ENCODE measurements around the gene PCDH8. TPM values are rescaled to one million over a fixed set of nuclear protein-coding genes. Genes with fewer than 3 reads are reported as not detected.
A peak's percentile ranks its signal among the peaks of the same experiment; 100 is the strongest.

Gene PCDH8
- total and polyA plus RNA-seq, 10 of the 15 experiments (the other 5 are each of a cell fraction or from before 2014, with no cell fraction given) = 0.03 to 0.86 (median 0.45) TPM; not detected in 1

- H3K9me3 ChIP-seq (replicated peaks; ENCODE audit: control insufficient read depth, insufficient read depth, low read length) = peaks cover 23% of the 10 kb centered on the region; the same call in 2 of the 3 replicates
- in situ Hi-C loops (cut with MboI) (no loop called here), intact Hi-C loops (cut with micrococcal nuclease; ENCODE audit: unreplicated experiment) (loop anchor here (10.0 kb wide), 1 partner anchor 304 kb away; no protein-coding TSS in a partner anchor)
- ATAC-seq (peak; percentile 89), DNase-seq (ENCODE audit: low read depth, low spot score) (no peak), FAIRE-seq (peak; percentile 41)
- 6% methylated on average over 46 of the region's 47 CpGs for WGBS (ENCODE audit: insufficient coverage, insufficient replicate concordance, low lambda C conversion rate, missing lambda C conversion rate)
- POLR2A ChIA-PET = no interaction called here
- H4K20me1 ChIP-seq (ENCODE audit: control insufficient read depth, insufficient read depth) = no peaks in the 10 kb centered on the region
- peaks cover 25% of the 10 kb centered on the region for H3K4me1 ChIP-seq (ENCODE audit: control insufficient read depth, insufficient read depth, low read length)
- CTCF ChIA-PET = interaction anchor here (1.4 to 2.1 kb wide), 2 partner anchors 10 to 118 kb away, joined by 4 to 6 read pairs; no protein-coding TSS in a partner anchor
- H3K4me3 ChIP-seq = peak overlapping the region; percentile 58
- peak overlapping the region; percentile 71 for H3K9ac ChIP-seq (ENCODE audit: control insufficient read depth, insufficient read depth, low read length)
- peak overlapping the region; percentile 96 for H3K4me2 ChIP-seq (ENCODE audit: control insufficient read depth, insufficient read depth)
- no peaks in the 10 kb centered on the region for H3K79me2 ChIP-seq (ENCODE audit: control insufficient read depth, insufficient read depth, low read length)
- no TSS peak for BruUV-seq (replicated peaks)
- peak overlapping the region; percentile 92 for H3K27ac ChIP-seq (ENCODE audit: control insufficient read depth, insufficient read depth)
- H3K27me3 ChIP-seq (replicated peaks in 1 of 2; ENCODE audit: control insufficient read depth in 2 of 2, insufficient read depth in 2 of 2, low read length in 1 of 2) = no peaks in the 10 kb centered on the region; a peak in 3 of 4 replicates
- SMC1A ChIA-PET (ENCODE audit: uncharacterized antibody, unreplicated experiment) = interaction anchor here (1.0 kb wide), 1 partner anchor 41 kb away, joined by 3 read pairs; no protein-coding TSS in a partner anchor
- H2AFZ ChIP-seq (ENCODE audit: control insufficient read depth, low read depth, low read length) = peak overlapping the region; percentile 73
- RAD21 ChIA-PET (ENCODE audit: unreplicated experiment) = interaction anchor here (1.2 kb wide), 1 partner anchor 186 kb away, joined by 3 read pairs; no protein-coding TSS in a partner anchor
- H3K36me3 ChIP-seq (ENCODE audit: control insufficient read depth in 2 of 2, insufficient read depth in 2 of 2, low read length in 1 of 2) = no peaks in the 10 kb centered on the region; a peak in 1 of 4 replicates
- TF ChIP-seq IKZF1 (conservative IDR thresholded peaks at IDR 0.05) (peak; percentile 21; the same call in 1 of the 2 replicates), CHD1 (IDR thresholded peaks at IDR 0.05; ENCODE audit: low read depth, low read length) (no peak), SIN3A (IDR thresholded peaks at IDR 0.05; ENCODE audit: low read depth, low read length) (no peak), ZBTB11 (CRISPR knock-in tag; IDR thresholded peaks at IDR 0.05) (no peak), BMI1 (IDR thresholded peaks at IDR 0.05; ENCODE audit: borderline replicate concordance) (no peak), RCOR1 (conservative IDR thresholded peaks at IDR 0.05; ENCODE audit: low read depth, low read length) (no peak), EZH2 (IDR thresholded peaks at IDR 0.05; ENCODE audit: borderline replicate concordance, control insufficient read depth, low read depth, low read length) (no peak), ZNF24 (IDR thresholded peaks at IDR 0.05) (no peak), MTA3 (IDR thresholded peaks at IDR 0.05; ENCODE audit: borderline replicate concordance, low read length) (no peak), IRF4 (IDR thresholded peaks at IDR 0.05; ENCODE audit: low read depth, low read length) (no peak), SMAD5 (IDR thresholded peaks at IDR 0.05; ENCODE audit: low read depth) (no peak), MEF2A (IDR thresholded peaks at IDR 0.05; ENCODE audit: insufficient read depth, low read depth, low read length) (no peak), SREBF2 (IDR thresholded peaks at IDR 0.05; ENCODE audit: low read length) (no peak), POLR2AphosphoS2 (IDR thresholded peaks at IDR 0.05; ENCODE audit: low read depth, low read length) (no peak), CREM (IDR thresholded peaks at IDR 0.05; ENCODE audit: low read depth) (no peak)
- TF ChIP-seq, protein P1, sequence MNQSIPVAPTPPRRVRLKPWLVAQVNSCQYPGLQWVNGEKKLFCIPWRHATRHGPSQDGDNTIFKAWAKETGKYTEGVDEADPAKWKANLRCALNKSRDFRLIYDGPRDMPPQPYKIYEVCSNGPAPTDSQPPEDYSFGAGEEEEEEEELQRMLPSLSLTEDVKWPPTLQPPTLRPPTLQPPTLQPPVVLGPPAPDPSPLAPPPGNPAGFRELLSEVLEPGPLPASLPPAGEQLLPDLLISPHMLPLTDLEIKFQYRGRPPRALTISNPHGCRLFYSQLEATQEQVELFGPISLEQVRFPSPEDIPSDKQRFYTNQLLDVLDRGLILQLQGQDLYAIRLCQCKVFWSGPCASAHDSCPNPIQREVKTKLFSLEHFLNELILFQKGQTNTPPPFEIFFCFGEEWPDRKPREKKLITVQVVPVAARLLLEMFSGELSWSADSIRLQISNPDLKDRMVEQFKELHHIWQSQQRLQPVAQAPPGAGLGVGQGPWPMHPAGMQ (IDR thresholded peaks at IDR 0.05; ENCODE audit: borderline replicate concordance) = no peak
- TF ChIP-seq, protein P2, sequence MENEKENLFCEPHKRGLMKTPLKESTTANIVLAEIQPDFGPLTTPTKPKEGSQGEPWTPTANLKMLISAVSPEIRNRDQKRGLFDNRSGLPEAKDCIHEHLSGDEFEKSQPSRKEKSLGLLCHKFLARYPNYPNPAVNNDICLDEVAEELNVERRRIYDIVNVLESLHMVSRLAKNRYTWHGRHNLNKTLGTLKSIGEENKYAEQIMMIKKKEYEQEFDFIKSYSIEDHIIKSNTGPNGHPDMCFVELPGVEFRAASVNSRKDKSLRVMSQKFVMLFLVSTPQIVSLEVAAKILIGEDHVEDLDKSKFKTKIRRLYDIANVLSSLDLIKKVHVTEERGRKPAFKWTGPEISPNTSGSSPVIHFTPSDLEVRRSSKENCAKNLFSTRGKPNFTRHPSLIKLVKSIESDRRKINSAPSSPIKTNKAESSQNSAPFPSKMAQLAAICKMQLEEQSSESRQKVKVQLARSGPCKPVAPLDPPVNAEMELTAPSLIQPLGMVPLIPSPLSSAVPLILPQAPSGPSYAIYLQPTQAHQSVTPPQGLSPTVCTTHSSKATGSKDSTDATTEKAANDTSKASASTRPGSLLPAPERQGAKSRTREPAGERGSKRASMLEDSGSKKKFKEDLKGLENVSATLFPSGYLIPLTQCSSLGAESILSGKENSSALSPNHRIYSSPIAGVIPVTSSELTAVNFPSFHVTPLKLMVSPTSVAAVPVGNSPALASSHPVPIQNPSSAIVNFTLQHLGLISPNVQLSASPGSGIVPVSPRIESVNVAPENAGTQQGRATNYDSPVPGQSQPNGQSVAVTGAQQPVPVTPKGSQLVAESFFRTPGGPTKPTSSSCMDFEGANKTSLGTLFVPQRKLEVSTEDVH (IDR thresholded peaks at IDR 0.05; ENCODE audit: low read depth, partially characterized antibody) = no peak
These were observed 2.1 kb upstream of the PCDH8 start for GRCh38 chr13:52850396-52851136.

Data from GM12878 (cell line).